ENCODE measurements around the gene SPATA24.

Gene SPATA24

DNA sequence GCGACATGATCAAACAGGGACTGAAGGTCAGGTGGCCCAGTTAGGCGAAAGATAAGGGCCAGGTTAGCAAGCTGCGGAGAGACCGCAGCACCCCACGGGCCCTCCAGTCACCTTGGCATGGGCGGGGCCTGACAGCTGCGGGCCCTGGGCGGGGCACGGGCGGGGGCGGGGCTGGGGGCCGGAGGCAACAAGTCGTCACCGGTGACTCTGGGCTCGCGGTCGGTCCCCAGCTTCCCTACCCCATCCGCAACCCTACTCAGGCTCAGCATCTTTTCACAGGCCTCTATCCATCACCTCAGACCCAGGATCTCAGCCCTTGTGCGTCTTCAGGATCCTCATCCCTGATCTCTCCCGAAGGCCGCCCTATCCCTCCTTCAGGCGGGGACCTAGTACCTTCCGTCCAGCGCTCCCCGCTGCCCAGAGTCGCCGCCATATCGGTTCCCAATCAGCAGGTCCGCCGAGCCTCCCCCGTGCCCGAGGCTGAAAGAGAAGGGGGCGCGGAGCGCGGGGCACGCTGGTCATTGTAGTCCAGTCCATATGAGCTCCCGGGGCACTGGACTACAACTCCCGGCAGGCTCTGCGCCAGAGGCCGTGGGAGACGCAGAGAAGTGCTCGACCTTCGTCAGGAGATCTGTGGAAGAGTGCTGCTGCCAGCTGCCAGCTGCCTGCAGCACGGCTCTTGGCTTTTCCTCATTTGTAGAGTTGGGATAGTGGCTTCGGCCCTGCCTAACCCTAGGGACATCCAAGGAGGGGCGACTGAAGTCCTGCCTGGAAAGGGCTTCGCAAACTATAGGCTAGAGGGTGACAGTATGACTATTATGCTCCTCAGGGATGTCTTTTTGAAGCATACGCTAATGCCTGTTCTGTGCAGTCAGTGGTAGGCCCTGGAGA is 35.4 kb upstream of the SPATA24 start, which contains the start of gene DNAJC18:
DNAJC18 (minus strand) TSS at position 513 of the 891 bp plus-strand sequence; CDS start at position 433, 80 bp downstream.
- TF ChIP-seq, protein P1, sequence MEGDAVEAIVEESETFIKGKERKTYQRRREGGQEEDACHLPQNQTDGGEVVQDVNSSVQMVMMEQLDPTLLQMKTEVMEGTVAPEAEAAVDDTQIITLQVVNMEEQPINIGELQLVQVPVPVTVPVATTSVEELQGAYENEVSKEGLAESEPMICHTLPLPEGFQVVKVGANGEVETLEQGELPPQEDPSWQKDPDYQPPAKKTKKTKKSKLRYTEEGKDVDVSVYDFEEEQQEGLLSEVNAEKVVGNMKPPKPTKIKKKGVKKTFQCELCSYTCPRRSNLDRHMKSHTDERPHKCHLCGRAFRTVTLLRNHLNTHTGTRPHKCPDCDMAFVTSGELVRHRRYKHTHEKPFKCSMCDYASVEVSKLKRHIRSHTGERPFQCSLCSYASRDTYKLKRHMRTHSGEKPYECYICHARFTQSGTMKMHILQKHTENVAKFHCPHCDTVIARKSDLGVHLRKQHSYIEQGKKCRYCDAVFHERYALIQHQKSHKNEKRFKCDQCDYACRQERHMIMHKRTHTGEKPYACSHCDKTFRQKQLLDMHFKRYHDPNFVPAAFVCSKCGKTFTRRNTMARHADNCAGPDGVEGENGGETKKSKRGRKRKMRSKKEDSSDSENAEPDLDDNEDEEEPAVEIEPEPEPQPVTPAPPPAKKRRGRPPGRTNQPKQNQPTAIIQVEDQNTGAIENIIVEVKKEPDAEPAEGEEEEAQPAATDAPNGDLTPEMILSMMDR (IDR thresholded peaks at IDR 0.05; ENCODE audit: low read length): no peak
- Histone ChIP-seq H3K27ac (ENCODE audit: low read depth, low read length, poor library complexity, severe bottlenecking) (peak within 1 kb of the TSS; percentile 47), H3K36me3 (ENCODE audit: insufficient read depth, low read length) (no peaks in the 10 kb centered on the region), H3K9me2 (ENCODE audit: low read depth, low read length) (no peaks in the 10 kb centered on the region), H3K27me3 (ENCODE audit: insufficient read depth, low read length) (no peaks in the 10 kb centered on the region), H3K4me2 (ENCODE audit: low read length) (peak within 1 kb of the TSS; percentile 85), H3F3A (ENCODE audit: insufficient read depth, low read length) (no peaks in the 10 kb centered on the region), H3K9me3 (ENCODE audit: low read length) (no peaks in the 10 kb centered on the region), H4K20me1 (ENCODE audit: insufficient read depth, low read length) (no peaks in the 10 kb centered on the region), H2AFZ (ENCODE audit: low read length) (peak within 1 kb of the TSS; percentile 89; the same call in 1 of the 2 replicates), H3K4me3 (ENCODE audit: low read depth, low read length, poor library complexity, severe bottlenecking) (peak within 1 kb of the TSS; percentile 89), H3K9ac (ENCODE audit: low read length) (peak within 1 kb of the TSS; percentile 88), H3K4me1 (ENCODE audit: insufficient read depth, low read length, severe bottlenecking) (peaks cover 11% of the 10 kb centered on the region), H3K79me2 (ENCODE audit: insufficient read depth, low read length) (no peaks in the 10 kb centered on the region)

DNA sequence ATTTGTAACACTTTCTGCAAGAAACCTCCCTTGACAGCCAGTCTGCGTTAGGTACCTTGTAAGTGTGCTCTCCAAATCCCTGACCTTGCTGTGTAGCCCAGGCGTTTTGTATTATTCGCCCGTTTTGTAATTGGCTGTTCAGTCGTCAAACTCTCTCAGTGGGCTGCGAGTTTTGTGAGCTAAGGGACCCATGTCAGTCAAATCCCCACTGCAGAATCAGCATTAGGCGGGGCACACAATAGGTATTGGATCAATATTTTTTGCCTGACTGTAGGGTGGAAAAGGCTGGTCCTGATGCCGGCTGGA is 34.8 kb upstream of the SPATA24 start:
- H3K27ac ChIP-seq (ENCODE audit: low read depth, low read length, poor library complexity, severe bottlenecking): no peak overlapping the region
- H3K79me2 ChIP-seq (ENCODE audit: insufficient read depth, low read length): no peaks in the 10 kb centered on the region
- no peaks in the 10 kb centered on the region for H3K9me3 ChIP-seq (ENCODE audit: low read length)
- no peak overlapping the region; the same call in 1 of the 2 replicates for H3K9ac ChIP-seq (ENCODE audit: low read length)
- H3K4me2 ChIP-seq (ENCODE audit: low read length): peak overlapping the region; percentile 85
- peaks cover 11% of the 10 kb centered on the region for H3K4me1 ChIP-seq (ENCODE audit: insufficient read depth, low read length, severe bottlenecking)
- no peak overlapping the region for H2AFZ ChIP-seq (ENCODE audit: low read length)
- TF ChIP-seq EZH2 (IDR thresholded peaks at IDR 0.05; ENCODE audit: borderline replicate concordance, low read length): no peak
- TF ChIP-seq, protein P1 (IDR thresholded peaks at IDR 0.05; ENCODE audit: low read length): no peak
- H3K9me2 ChIP-seq (ENCODE audit: low read depth, low read length): no peaks in the 10 kb centered on the region
- no peaks in the 10 kb centered on the region for H3K36me3 ChIP-seq (ENCODE audit: insufficient read depth, low read length)
- peak overlapping the region; percentile 89 for H3K4me3 ChIP-seq (ENCODE audit: low read depth, low read length, poor library complexity, severe bottlenecking)
- no peaks in the 10 kb centered on the region for H3F3A ChIP-seq (ENCODE audit: insufficient read depth, low read length)
- H3K27me3 ChIP-seq (ENCODE audit: insufficient read depth, low read length): no peaks in the 10 kb centered on the region
- H4K20me1 ChIP-seq (ENCODE audit: insufficient read depth, low read length): no peaks in the 10 kb centered on the region

DNA sequence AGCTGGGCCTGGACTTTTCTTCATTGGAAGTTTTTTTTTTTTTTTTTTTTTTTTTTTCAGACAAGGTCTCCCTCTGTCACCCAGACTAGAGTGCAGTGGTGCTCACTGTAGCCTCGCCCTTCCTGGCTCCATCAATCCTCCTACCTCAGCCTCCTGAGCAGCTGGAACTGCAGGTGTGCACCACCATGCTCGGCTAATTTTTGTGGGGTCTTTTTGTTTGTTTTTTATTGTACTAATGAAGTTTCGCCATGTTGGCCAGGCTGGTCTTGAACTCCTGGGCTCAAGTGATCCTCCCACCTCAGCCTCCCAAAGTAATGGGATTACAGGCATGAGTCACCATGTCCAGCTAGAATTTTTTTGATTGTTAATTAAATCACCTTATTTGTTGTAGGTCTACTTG is 31.8 kb upstream of the SPATA24 start:
- Histone ChIP-seq H3K9me2 (ENCODE audit: low read depth, low read length) (no peaks in the 10 kb centered on the region), H2AFZ (ENCODE audit: low read length) (no peak overlapping the region), H3K4me2 (ENCODE audit: low read length) (no peak overlapping the region), H3K9ac (ENCODE audit: low read length) (no peak overlapping the region), H4K20me1 (ENCODE audit: insufficient read depth, low read length) (no peaks in the 10 kb centered on the region), H3K9me3 (ENCODE audit: low read length) (no peaks in the 10 kb centered on the region), H3K4me1 (ENCODE audit: insufficient read depth, low read length, severe bottlenecking) (peaks cover 11% of the 10 kb centered on the region), H3K27ac (ENCODE audit: low read depth, low read length, poor library complexity, severe bottlenecking) (no peak overlapping the region), H3K36me3 (ENCODE audit: insufficient read depth, low read length) (no peaks in the 10 kb centered on the region), H3F3A (ENCODE audit: insufficient read depth, low read length) (no peaks in the 10 kb centered on the region), H3K79me2 (ENCODE audit: insufficient read depth, low read length) (no peaks in the 10 kb centered on the region), H3K4me3 (ENCODE audit: low read depth, low read length, poor library complexity, severe bottlenecking) (no peak overlapping the region), H3K27me3 (ENCODE audit: insufficient read depth, low read length) (no peaks in the 10 kb centered on the region)
- TF ChIP-seq, protein P1 (IDR thresholded peaks at IDR 0.05; ENCODE audit: low read length): no peak
- no peak for TF ChIP-seq EZH2 (IDR thresholded peaks at IDR 0.05; ENCODE audit: borderline replicate concordance, low read length)
